T-helper 2 cell treated with Interferon-gamma antibody and Interleukin-4, amounts not matched to agents 5 μg/mL and 100 μg/mL, for 36 hours (primary cell): ENCODE data around the gene POLR1B.
"Not testable (repeated sequence)": the region's sequence is repeated elsewhere in the genome, so short reads cannot be mapped to it uniquely, and the experiment has no call there.

Experiments used
- DNase-seq: peaks from one replicate; pipeline ENCODE4 v3.0.0; 2021; ENCODE audit warnings: low spot score
- H3K27ac Mint-ChIP-seq: one replicate; pipeline ENCODE4 v1.8.0; 2021; ENCODE audit warnings: mild to moderate bottlenecking, mixed read lengths
- H3K27me3 Mint-ChIP-seq: one replicate; pipeline ENCODE4 v1.8.0; 2021; ENCODE audit warnings: low read depth, mixed read lengths
- H3K36me3 Mint-ChIP-seq: one replicate; pipeline ENCODE4 v1.8.0; 2021; ENCODE audit warnings: low read depth, mixed read lengths
- H3K4me1 Mint-ChIP-seq: one replicate; pipeline ENCODE4 v1.8.0; 2021; ENCODE audit warnings: low read depth, mixed read lengths
- H3K4me3 Mint-ChIP-seq: one replicate; pipeline ENCODE4 v1.8.0; 2022; ENCODE audit warnings: mild to moderate bottlenecking, moderate library complexity, mixed read lengths
- H3K9me3 Mint-ChIP-seq: one replicate; pipeline ENCODE4 v1.8.0; 2021; ENCODE audit warnings: mixed read lengths

The POLR1B gene

DNA sequence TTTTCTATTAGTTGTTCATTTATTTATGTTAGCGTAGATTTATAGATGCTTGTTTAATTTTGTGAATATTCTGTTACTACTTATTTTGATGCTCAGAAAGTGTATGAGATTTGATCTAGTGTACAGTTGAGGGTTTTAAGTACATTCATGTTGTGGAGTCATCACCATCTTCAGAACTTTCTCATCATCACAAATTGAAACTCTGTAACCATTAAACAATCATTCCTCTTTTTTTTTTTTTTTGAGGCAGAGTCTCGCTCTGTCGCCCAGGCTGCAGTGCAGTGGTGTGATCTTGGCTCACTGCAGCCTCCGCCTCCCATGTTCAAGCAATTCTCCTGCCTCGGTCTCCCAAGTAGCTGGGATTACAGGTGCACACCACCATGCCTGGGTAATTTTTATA lies 24.2 kb downstream of the POLR1B start:
- Mint-ChIP-seq H3K36me3 (peaks cover 63% of the 10 kb centered on the region), H3K27ac (peak overlapping the region; percentile 73), H3K4me1 (peaks cover 15% of the 10 kb centered on the region)
- DNase-seq, H3K9me3 Mint-ChIP-seq, H3K4me3 Mint-ChIP-seq, H3K27me3 Mint-ChIP-seq: not testable (repeated sequence)

DNA sequence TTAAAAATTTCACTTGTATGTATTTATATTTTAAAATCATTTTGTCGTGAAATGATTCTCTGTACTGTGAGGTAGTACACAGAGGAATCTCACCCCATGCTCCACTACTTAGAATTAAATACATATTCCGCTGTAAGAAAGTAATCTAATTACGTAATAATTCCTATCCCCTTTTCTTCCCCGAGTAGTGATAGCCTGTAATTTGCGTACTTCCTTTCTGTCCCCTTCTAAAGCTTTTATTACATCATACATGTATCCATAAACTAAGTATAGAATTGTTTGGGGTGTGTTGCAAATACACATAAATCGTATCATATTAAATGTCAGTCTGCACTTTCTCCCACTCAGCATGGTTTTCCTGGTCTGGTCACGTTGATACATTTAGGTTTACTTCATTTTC lies 29.7 kb downstream of the POLR1B start:
- Mint-ChIP-seq H3K9me3 (no peaks in the 10 kb centered on the region), H3K27me3 (no peaks in the 10 kb centered on the region), H3K4me3 (no peak overlapping the region), H3K4me1 (peaks cover 2% of the 10 kb centered on the region), H3K27ac (no peak overlapping the region), H3K36me3 (peaks cover 73% of the 10 kb centered on the region)
- no peak for DNase-seq

DNA sequence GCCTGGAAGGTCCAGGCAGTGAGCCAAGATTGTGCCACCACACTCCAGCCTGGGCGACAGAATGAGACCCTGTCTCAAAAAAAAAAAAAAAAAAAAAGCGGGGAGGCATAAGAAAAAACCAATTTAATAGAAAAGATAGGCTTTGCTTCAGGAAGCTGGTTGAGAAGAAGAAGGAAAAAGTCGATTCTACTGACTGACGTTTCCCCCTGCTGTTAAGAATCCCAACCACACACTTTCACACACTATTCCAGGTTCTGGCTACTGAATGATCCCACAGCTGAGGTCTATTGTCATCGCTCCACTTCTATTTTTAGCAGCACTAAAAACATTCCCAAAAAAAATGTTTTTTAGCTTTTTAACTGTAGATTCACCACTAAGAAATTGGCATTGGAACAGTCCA lies 35.5 kb downstream of the POLR1B start:
- Mint-ChIP-seq H3K4me3 (no peak overlapping the region), H3K36me3 (peaks cover 28% of the 10 kb centered on the region), H3K27me3 (no peaks in the 10 kb centered on the region), H3K27ac (no peak overlapping the region), H3K4me1 (peaks cover 5% of the 10 kb centered on the region), H3K9me3 (no peaks in the 10 kb centered on the region)
- DNase-seq: no peak

DNA sequence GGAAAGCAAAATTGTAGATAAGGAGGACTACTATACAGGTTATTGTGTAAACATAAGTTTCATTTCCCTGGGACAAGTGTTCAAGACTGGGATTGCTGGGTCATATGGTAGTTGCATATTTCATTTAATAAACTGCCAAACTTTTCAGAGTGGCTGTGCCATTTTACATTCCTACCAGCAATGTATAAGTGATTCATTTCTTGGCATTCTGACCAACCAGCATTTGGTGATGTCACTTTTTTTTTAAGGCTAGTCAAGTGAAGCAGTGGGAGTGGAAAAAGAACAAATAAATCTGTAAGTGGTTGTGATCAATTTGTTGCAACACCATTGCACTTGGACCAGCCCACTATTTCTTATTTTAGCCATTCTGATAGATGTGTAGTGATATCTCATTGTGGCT lies 37.0 kb downstream of the POLR1B start:
- no peak for DNase-seq
- Mint-ChIP-seq H3K4me3 (no peak overlapping the region), H3K36me3 (peaks cover 25% of the 10 kb centered on the region), H3K4me1 (peaks cover 15% of the 10 kb centered on the region), H3K27me3 (no peaks in the 10 kb centered on the region), H3K27ac (no peak overlapping the region), H3K9me3 (no peaks in the 10 kb centered on the region)

DNA sequence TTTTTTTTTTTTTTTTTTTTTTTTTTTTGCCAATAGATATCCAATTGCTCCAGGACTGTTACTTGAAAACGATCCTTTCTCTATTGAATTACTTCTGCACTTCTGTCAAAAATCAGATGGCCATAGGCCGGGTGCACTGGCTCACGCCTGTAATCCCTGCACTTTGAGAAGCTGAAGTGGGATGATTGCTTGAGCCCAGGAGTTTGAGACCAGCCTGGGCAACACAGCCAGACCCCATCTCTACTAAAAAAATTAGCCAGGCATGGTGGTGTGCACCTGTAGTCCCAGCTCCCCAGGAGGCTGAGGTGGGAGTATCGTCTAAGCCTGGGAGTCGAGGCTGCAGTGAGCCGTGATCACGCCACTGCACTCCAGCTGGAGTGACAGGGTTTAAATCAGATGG lies 37.8 kb downstream of the POLR1B start:
- Mint-ChIP-seq H3K9me3 (no peaks in the 10 kb centered on the region), H3K4me1 (peaks cover 18% of the 10 kb centered on the region), H3K27me3 (no peaks in the 10 kb centered on the region)

DNA sequence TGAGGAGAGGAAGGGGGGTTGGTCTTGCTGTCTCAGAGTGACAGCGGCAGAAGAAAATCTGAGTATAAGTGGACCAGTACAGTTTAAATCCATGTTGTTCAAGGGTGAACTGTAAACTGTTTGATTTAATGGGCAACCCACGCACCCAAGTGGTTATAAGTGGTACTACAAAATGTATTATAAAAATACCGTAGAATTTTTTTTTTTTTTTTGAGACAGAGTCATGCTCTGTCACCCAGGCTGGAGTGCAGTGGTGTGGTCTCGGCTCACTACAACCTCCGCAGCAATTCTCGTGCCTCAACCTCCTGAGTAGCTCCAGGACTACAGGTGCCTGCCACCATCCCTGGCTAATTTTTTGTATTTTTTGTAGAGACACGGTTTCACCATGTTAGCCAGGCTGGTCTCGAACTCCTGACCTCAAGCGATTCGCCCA lies 40.1 kb downstream of the POLR1B start:
- no peaks in the 10 kb centered on the region for H3K9me3 Mint-ChIP-seq
- H3K4me1 Mint-ChIP-seq: peaks cover 31% of the 10 kb centered on the region
- peak overlapping the region; percentile 63 for H3K27ac Mint-ChIP-seq
- H3K4me3 Mint-ChIP-seq: no peak overlapping the region
- DNase-seq: peak; percentile 33
- H3K36me3 Mint-ChIP-seq: peaks cover 14% of the 10 kb centered on the region
- no peaks in the 10 kb centered on the region for H3K27me3 Mint-ChIP-seq

More for the DNA sequence above, 37.8 kb downstream of the POLR1B start:
- H3K4me3 Mint-ChIP-seq: no peak overlapping the region
- H3K36me3 Mint-ChIP-seq: peaks cover 24% of the 10 kb centered on the region
- no peak for DNase-seq
- H3K27ac Mint-ChIP-seq: no peak overlapping the region

DNA sequence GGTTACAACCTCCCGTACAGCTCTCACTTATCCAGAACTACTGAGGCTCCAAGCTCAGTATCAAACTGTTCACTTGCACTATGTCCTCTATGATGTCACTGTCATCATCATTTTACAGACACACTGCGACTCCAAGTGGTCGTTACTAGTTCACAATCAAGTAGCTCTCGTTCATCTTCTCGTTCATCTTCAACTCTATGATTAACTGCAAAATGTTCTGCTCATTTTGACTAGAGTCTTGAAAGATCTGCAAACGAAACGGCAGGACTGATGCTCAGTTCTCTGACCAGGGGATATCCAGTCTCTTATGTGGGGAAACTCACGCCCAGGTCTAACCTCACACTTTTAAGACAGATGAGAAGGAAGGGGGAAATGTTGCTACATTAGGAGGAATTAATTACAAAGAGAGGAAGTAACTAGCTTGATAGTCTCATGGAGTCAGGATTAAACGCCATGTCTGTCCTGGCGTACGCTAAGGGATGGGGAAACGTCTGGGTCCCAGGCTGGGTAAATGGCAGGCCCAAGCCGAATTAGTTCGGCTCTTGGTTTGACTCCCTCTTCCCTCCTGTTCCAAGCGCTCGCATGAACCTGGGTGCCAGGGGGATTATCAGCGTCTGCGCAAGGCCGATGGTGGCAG lies 41.4 kb downstream of the POLR1B start:
- no peaks in the 10 kb centered on the region for H3K27me3 Mint-ChIP-seq
- peaks cover 34% of the 10 kb centered on the region for H3K4me1 Mint-ChIP-seq
- DNase-seq: no peak
- H3K36me3 Mint-ChIP-seq: peaks cover 19% of the 10 kb centered on the region
- peak overlapping the region; percentile 98 for H3K4me3 Mint-ChIP-seq
- H3K9me3 Mint-ChIP-seq: no peaks in the 10 kb centered on the region
- H3K27ac Mint-ChIP-seq: peak overlapping the region; percentile 100

DNA sequence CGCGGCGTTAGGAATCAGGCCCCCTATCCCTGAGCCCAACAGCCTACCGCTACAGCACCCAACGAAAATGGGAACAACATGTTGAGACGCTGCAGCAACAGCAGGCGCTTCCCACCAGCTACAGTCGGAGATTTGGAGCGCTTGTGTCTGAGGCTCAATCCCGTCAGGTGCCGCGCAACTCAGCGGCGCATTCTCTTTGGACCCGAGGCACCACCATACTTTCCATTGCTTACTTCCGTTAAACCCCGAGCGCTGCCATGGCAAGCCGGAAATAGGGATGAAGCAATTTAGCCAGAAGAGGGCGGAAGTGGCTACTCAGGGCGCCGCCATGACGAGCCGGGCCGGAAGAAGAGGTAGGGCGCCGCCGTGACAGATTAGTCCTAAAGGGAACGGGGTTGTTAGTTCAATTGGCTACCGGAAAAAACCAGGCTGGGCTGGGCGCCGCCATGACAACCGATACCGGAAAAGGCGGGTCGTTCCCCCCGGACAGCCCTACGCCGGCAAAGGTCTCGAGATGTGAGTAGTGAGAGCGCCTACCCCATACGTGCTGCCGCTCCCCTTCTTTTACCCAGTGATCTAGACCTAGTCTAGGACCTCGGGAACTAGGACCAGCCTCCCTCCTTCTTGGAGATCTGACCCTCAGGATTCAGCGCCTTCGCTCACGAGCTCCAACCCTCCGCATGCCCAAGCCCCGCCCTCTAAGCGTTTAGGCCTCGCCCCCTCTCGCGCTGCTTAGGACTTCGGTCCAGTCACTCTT lies 42.0 kb downstream of the POLR1B start, which contains the start of gene CHCHD5:
Gene CHCHD5, plus strand, starts transcription at position 476 of the 757 bp plus-strand sequence. Its CDS starts 39 bp downstream, at position 515.
- H3K4me3 Mint-ChIP-seq: peak within 1 kb of the TSS; percentile 98
- peak within 1 kb of the TSS; percentile 100 for H3K27ac Mint-ChIP-seq
- peaks cover 19% of the 10 kb centered on the region for H3K36me3 Mint-ChIP-seq
- no peaks in the 10 kb centered on the region for H3K27me3 Mint-ChIP-seq
- H3K9me3 Mint-ChIP-seq: no peaks in the 10 kb centered on the region
- DNase-seq: peak; percentile 95
- peaks cover 34% of the 10 kb centered on the region for H3K4me1 Mint-ChIP-seq

DNA sequence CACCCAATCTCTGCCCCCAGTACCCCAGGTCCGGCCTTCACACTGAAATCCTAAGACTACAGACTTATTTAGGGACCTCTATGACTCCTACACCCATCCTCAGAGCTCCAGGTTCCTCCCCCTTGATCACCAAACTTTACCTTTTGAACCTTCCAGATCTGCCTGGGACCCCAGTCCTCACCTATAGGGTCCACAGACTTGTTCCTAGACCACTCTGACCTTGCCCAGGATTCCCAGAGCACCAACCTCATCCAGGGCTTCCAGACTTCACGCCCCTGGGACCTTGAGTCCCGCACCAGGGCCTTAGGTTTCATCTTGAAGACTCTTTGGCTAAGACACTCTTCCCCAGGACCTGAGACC lies 42.6 kb downstream of the POLR1B start:
- H3K36me3 Mint-ChIP-seq: peaks cover 19% of the 10 kb centered on the region
- peak overlapping the region; percentile 100 for H3K27ac Mint-ChIP-seq
- no peaks in the 10 kb centered on the region for H3K9me3 Mint-ChIP-seq
- no peaks in the 10 kb centered on the region for H3K27me3 Mint-ChIP-seq
- peak overlapping the region; percentile 98 for H3K4me3 Mint-ChIP-seq
- H3K4me1 Mint-ChIP-seq: peaks cover 34% of the 10 kb centered on the region
- no peak for DNase-seq

DNA sequence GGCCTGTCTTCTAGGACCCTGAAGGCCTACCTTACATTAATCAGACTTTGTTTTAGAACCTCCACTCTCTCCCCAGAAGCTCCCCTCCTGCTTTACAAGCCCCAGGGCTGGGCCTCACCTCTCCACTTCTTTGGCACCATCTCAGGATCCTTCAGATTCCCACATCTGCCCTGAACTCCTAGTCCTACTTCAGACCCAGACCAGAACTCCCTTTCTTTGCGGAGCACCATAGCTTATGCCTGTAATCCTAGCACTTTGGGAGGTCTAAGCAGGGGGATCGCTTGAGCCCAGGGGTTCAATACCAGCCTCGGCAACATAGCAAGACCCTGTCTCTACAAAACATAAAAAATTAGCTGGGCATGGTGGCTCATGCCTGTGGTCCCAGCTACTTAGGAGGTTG lies 43.1 kb downstream of the POLR1B start:
- Mint-ChIP-seq H3K27me3 (no peaks in the 10 kb centered on the region), H3K36me3 (peaks cover 19% of the 10 kb centered on the region), H3K4me1 (peaks cover 34% of the 10 kb centered on the region), H3K27ac (peak overlapping the region; percentile 100), H3K4me3 (peak overlapping the region; percentile 98), H3K9me3 (no peaks in the 10 kb centered on the region)
- DNase-seq: no peak

DNA sequence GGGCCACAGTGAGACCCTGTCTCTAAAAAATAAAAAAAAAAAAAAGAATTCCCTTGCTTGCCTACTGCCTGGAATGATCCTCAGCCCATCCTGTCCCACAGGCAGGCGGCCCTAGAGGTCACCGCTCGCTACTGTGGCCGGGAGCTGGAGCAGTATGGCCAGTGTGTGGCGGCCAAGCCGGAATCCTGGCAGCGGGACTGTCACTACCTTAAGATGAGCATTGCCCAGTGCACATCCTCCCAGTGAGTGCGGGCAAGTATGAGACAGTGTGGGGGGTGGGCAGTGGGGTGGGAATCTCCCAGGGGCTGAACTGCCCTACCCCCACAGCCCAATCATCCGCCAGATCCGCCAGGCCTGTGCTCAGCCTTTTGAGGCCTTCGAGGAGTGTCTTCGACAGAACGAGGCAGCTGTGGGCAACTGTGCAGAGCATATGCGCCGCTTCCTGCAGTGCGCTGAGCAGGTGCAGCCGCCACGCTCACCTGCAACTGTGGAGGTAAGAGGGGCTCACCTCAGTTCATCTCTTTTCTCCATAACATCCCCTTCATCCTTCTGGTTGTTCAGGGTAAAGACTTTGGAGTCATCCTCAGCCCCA lies 43.7 kb downstream of the POLR1B start:
- no peak for DNase-seq
- no peaks in the 10 kb centered on the region for H3K27me3 Mint-ChIP-seq
- peaks cover 34% of the 10 kb centered on the region for H3K4me1 Mint-ChIP-seq
- H3K4me3 Mint-ChIP-seq: peak overlapping the region; percentile 98
- peaks cover 19% of the 10 kb centered on the region for H3K36me3 Mint-ChIP-seq
- H3K9me3 Mint-ChIP-seq: no peaks in the 10 kb centered on the region
- H3K27ac Mint-ChIP-seq: peak overlapping the region; percentile 86

DNA sequence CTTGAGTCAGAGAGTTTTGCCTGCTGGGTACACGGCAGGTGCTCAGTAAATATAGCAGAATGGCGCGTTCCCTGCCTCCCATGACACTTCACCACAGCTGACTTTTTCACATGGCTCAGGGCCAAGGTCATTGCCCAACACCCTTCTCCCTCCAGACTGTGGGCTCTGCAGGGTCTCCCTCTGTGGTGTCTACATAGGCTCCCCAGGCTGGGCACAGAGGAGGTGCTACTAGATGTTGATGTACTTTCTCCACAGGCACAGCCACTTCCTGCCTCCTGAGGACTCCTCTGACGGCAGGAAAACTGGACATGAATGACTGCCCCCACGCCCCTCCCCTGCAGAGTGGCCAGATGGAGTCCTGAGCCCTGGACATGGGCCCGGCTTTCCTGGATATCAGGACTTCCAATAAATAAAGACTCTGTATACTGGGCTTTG lies 46.4 kb downstream of the POLR1B start:
- no peak for DNase-seq
- peaks cover 23% of the 10 kb centered on the region for H3K4me1 Mint-ChIP-seq
- H3K36me3 Mint-ChIP-seq: peaks cover 19% of the 10 kb centered on the region
- H3K27ac Mint-ChIP-seq: peak overlapping the region; percentile 5
- H3K4me3 Mint-ChIP-seq: no peak overlapping the region
- no peaks in the 10 kb centered on the region for H3K9me3 Mint-ChIP-seq
- no peaks in the 10 kb centered on the region for H3K27me3 Mint-ChIP-seq

DNA sequence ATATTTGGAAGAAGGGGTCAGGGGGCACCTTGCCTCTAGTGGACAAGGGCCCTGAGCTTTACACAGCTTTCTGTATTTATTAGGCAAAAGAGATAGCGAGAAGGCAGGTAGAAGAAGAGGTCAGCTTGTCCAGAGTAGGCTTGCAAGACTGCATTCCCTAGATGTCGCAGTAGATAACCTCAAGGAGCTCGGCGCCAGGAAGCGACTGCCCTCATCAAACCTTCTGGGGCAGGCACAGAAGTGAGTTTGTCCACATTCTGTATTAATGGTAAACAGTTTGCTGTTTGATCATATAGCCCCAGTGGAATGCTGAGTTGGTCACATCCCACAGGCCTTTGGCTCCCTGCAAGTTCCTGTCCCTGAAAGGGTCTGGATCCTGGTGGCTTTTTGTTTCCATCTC lies 49.1 kb downstream of the POLR1B start:
- no peak overlapping the region for H3K4me3 Mint-ChIP-seq
- H3K9me3 Mint-ChIP-seq: no peaks in the 10 kb centered on the region
- no peak for DNase-seq
- no peak overlapping the region for H3K27ac Mint-ChIP-seq
- H3K4me1 Mint-ChIP-seq: peaks cover 13% of the 10 kb centered on the region
- peaks cover 10% of the 10 kb centered on the region for H3K36me3 Mint-ChIP-seq
- no peaks in the 10 kb centered on the region for H3K27me3 Mint-ChIP-seq

DNA sequence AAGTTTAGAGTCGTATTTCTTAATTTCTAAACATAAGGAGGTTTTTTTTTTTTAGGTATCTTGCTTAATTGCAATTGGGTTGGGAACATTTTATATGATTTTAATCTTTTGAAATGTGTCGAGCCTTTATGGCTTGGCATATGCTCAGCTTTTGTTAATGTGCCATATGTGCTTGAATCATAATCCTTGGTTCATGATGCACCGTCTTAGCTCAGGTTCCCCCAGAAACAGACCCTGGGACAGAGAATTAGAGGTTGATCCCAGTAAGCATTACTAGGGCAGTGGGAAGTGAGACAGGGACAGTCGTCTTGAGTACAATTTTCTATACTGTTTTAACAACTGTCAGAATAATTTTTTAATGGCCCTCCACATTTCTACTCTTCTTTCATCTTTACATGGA lies 51.5 kb downstream of the POLR1B start:
- H3K9me3 Mint-ChIP-seq: no peaks in the 10 kb centered on the region
- no peaks in the 10 kb centered on the region for H3K27me3 Mint-ChIP-seq
- peaks cover 2% of the 10 kb centered on the region for H3K36me3 Mint-ChIP-seq
- H3K27ac Mint-ChIP-seq: no peak overlapping the region
- H3K4me1 Mint-ChIP-seq: peaks cover 3% of the 10 kb centered on the region
- no peak for DNase-seq
- no peak overlapping the region for H3K4me3 Mint-ChIP-seq
